ENCODE data around the gene TMEM192.
"Not testable (repeated sequence)": the region's sequence is repeated elsewhere in the genome, so short reads cannot be mapped to it uniquely, and the experiment has no call there.

Gene TMEM192

DNA sequence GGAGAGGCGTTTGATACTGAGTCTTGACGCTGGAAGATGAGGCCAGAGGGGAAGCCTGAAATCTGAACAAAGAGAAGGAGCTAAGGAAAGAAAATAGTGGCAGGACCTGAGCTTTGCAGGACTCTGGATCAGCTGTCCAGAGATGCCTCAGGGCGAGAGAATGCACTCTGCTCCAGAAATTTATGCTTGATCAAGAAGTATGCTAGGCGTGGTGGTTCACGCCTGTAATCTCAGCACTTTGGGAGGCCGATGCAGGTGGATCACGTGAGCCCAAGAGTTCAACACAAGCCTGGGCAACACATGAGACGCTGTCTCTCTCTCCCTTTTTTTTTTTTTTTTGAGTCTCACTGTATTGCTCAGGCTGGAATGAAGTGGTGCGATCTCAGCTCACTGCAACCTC lies 57.1 kb downstream of the TMEM192 start:
- no peak overlapping the region for H3K9ac ChIP-seq (ENCODE audit: low read length)
- H3K4me3 ChIP-seq (ENCODE audit: low read depth, low read length): no peak overlapping the region
- H3K36me3 ChIP-seq (ENCODE audit: control insufficient read depth, insufficient read depth, low read length): no peaks in the 10 kb centered on the region
- no peaks in the 10 kb centered on the region for H3K9me3 ChIP-seq (ENCODE audit: control insufficient read depth, insufficient read depth, low read depth, low read length)
- peaks cover 5% of the 10 kb centered on the region; the same call in 1 of the 2 replicates for H3K4me1 ChIP-seq (ENCODE audit: control insufficient read depth, insufficient read depth, low read length)
- no peaks in the 10 kb centered on the region for H3K27me3 ChIP-seq (ENCODE audit: control insufficient read depth, insufficient read depth, low read length)
- no peak overlapping the region for H3K27ac ChIP-seq (ENCODE audit: low read depth, low read length)

DNA sequence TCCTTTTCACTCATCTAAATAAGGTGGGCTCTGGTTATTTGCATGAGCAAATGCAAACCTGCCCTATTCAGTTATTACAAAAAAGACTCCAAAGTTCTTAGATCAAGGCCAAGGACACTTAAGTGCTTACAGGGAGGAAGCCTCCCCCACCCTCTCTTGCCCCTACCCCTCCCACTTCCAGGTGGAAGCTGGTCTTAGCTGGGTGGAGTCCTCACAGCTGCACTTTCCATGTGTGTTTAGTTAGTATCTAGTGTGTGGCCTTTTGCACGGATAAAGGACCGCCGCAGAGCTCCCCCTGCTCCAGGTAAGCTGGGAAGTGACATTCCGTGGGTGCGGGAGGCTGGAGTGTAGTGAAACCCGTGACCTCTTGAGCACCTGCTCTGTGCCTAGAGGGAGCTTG lies 59.0 kb downstream of the TMEM192 start, which contains the start of gene TRIM75:
TRIM75 (plus strand) TSS at position 222 of the 400 bp plus-strand sequence. CDS start 5,282 bp downstream, outside the sequence.
- peaks cover 5% of the 10 kb centered on the region; the same call in 1 of the 2 replicates for H3K4me1 ChIP-seq (ENCODE audit: control insufficient read depth, insufficient read depth, low read length)
- H3K27me3 ChIP-seq (ENCODE audit: control insufficient read depth, insufficient read depth, low read length): no peaks in the 10 kb centered on the region
- no peak within 1 kb of the TSS for H3K4me3 ChIP-seq (ENCODE audit: low read depth, low read length)
- no peak within 1 kb of the TSS for H3K9ac ChIP-seq (ENCODE audit: low read length)
- H3K9me3 ChIP-seq (ENCODE audit: control insufficient read depth, insufficient read depth, low read depth, low read length): no peaks in the 10 kb centered on the region
- no peak within 1 kb of the TSS for H3K27ac ChIP-seq (ENCODE audit: low read depth, low read length)
- H3K36me3 ChIP-seq (ENCODE audit: control insufficient read depth, insufficient read depth, low read length): no peaks in the 10 kb centered on the region

DNA sequence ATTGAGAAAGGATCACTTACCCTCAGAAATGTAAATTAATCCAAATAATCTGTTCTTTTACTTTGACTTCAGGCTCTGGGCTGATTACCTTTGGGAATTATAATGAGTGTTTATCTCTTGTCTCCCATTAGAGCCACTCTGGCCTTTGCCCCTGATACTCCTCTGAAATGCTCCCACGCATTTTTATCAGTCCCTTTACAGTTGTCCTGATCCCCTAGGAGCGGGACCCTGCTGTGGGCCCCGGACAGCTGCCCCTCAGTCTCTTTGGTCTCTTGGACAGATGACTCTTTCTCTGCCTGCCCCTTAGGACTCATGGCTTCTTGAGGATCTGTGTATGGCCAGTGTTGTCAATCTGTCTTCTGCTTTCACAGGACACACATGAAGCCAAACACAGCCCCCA lies 60.0 kb downstream of the TMEM192 start:
- Histone ChIP-seq H3K4me3 (ENCODE audit: low read depth, low read length) (no peak overlapping the region), H3K9me3 (ENCODE audit: control insufficient read depth, insufficient read depth, low read depth, low read length) (no peaks in the 10 kb centered on the region), H3K4me1 (ENCODE audit: control insufficient read depth, insufficient read depth, low read length) (peaks cover 15% of the 10 kb centered on the region; the same call in 1 of the 2 replicates), H3K27ac (ENCODE audit: low read depth, low read length) (no peak overlapping the region), H3K9ac (ENCODE audit: low read length) (no peak overlapping the region), H3K36me3 (ENCODE audit: control insufficient read depth, insufficient read depth, low read length) (no peaks in the 10 kb centered on the region), H3K27me3 (ENCODE audit: control insufficient read depth, insufficient read depth, low read length) (no peaks in the 10 kb centered on the region)

DNA sequence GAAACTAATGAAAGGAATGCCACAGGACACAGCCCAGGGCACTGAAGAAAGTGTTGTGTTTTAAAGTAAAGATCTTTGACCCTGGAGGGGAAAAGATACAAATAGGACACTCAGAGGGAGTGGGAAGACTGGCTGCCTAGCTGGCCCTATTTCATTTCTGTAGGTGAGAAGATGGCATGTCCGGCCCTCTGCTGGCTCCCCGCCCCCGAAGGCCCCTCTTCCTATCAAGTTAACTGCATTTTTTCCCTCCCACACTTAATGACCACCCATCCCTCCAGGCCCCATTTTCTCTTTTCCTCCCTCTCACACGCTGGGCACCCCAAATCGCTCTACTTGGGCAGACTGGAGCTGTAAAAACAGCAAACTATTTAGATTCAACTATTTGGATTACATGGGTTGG lies 64.5 kb downstream of the TMEM192 start:
- Histone ChIP-seq H3K9ac (ENCODE audit: low read length) (no peak overlapping the region), H3K27me3 (ENCODE audit: control insufficient read depth, insufficient read depth, low read length) (no peaks in the 10 kb centered on the region), H3K36me3 (ENCODE audit: control insufficient read depth, insufficient read depth, low read length) (no peaks in the 10 kb centered on the region), H3K4me1 (ENCODE audit: control insufficient read depth, insufficient read depth, low read length) (peaks cover 15% of the 10 kb centered on the region; the same call in 1 of the 2 replicates), H3K4me3 (ENCODE audit: low read depth, low read length) (no peak overlapping the region), H3K27ac (ENCODE audit: low read depth, low read length) (no peak overlapping the region), H3K9me3 (ENCODE audit: control insufficient read depth, insufficient read depth, low read depth, low read length) (no peaks in the 10 kb centered on the region)

DNA sequence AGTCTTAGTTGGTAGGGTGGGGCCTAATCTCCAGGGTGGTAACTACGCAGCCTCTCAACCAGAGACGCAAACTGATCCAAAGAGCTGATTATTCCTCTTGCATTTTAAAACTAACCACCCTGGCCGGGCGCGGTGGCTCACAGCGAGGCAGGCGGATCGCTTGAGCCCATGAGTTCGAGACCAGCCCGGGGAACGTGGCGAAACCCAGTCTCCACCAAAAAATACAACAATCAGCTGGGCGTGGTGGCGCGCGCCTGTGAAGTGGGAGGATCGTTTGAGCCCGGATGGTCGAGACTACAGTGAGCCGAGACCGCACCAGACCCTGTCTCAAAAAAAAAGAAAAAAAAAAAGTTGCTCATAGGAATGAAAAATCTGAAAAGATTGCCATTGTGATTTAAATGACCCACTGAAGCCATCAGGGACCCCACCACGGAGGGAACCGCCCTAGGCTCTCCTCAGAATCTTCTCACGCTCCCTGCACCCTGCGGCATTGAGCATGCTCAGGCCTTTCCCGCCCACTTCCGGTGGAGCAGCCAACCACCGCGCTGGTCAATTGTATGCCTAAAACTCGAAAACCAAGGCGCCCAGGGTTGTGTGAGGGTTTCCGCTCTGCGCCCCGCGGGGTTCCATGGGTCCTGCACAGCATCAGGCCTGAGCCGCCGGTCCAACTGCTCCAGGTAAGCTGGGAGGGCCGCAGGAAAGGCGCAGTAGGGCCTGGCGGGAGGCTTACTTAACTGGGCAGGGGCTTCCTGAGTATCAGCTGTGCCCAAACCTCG lies 81.0 kb downstream of the TMEM192 start, which contains the start of gene TRIM60:
TRIM60 (plus strand) TSS at position 564 of the 776 bp plus-strand sequence. CDS start 8,074 bp downstream, outside the sequence.
- H3K9ac ChIP-seq (ENCODE audit: low read length): no peak within 1 kb of the TSS
- H3K36me3 ChIP-seq (ENCODE audit: control insufficient read depth, insufficient read depth, low read length): no peaks in the 10 kb centered on the region
- H3K27ac ChIP-seq (ENCODE audit: low read depth, low read length): no peak within 1 kb of the TSS
- no peaks in the 10 kb centered on the region for H3K27me3 ChIP-seq (ENCODE audit: control insufficient read depth, insufficient read depth, low read length)
- no peak within 1 kb of the TSS for H3K4me3 ChIP-seq (ENCODE audit: low read depth, low read length)
- H3K4me1 ChIP-seq (ENCODE audit: control insufficient read depth, insufficient read depth, low read length): no peaks in the 10 kb centered on the region
- H3K9me3 ChIP-seq (ENCODE audit: control insufficient read depth, insufficient read depth, low read depth, low read length): no peaks in the 10 kb centered on the region

DNA sequence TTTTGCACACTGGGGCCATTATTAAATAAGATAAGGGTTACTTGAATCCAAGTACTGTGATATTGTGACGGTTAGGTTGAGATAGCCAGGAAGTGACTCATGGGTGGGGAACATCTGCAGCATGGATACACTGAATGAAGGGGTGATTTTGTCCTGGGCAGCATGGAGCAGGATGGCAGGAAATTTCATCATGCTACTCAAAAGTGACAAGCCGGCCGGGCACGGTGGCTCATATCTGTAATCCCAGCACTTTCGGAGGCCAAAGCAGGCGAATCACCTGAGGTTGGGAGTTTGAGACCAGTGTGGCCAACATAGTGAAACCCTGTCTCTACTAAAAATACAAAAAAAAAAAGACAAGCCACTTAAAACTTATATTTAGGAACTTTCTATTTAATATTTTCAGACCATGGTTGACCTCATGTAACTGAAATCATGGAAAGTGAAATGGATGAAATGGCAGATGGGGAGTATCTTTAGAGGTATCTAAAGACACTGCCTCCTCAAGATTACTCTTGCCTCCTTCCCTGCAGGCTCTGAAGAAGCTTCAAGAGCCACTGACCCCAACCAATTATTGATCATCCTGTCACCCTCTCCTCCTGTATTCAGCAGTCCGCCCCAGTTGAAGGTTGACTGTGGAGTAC lies 84.8 kb downstream of the TMEM192 start:
- no peak overlapping the region for H3K27ac ChIP-seq (ENCODE audit: low read depth, low read length)
- H3K27me3 ChIP-seq (ENCODE audit: control insufficient read depth, insufficient read depth, low read length): no peaks in the 10 kb centered on the region
- no peak overlapping the region for H3K4me3 ChIP-seq (ENCODE audit: low read depth, low read length)
- no peaks in the 10 kb centered on the region for H3K9me3 ChIP-seq (ENCODE audit: control insufficient read depth, insufficient read depth, low read depth, low read length)
- H3K36me3 ChIP-seq (ENCODE audit: control insufficient read depth, insufficient read depth, low read length): no peaks in the 10 kb centered on the region
- no peaks in the 10 kb centered on the region for H3K4me1 ChIP-seq (ENCODE audit: control insufficient read depth, insufficient read depth, low read length)
- H3K9ac ChIP-seq (ENCODE audit: low read length): no peak overlapping the region

DNA sequence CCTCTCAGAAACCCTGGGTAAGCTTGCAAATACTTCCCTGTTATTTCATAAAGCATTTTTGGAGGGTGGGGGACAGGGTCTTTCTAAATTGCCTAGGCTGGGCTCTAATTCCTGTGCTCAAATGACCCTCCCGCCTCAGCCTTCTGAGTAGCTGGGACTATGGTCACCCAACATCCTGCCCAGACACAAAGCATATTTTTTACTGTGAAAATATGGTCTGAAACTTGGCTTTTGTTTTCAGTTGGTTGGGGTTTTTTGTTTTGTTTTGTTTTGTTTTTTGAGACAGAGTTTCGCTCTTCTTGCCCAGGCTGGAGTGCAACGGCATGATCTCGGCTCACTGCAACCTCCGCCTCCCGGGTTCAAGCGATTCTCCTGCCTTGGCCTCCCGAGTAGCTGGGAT lies 86.9 kb downstream of the TMEM192 start:
- not testable (repeated sequence) for H3K27me3 ChIP-seq (ENCODE audit: control insufficient read depth, insufficient read depth, low read length); H3K4me1 ChIP-seq (ENCODE audit: control insufficient read depth, insufficient read depth, low read length); H3K36me3 ChIP-seq (ENCODE audit: control insufficient read depth, insufficient read depth, low read length); H3K9ac ChIP-seq (ENCODE audit: low read length); H3K27ac ChIP-seq (ENCODE audit: low read depth, low read length); H3K4me3 ChIP-seq (ENCODE audit: low read depth, low read length); H3K9me3 ChIP-seq (ENCODE audit: control insufficient read depth, insufficient read depth, low read depth, low read length)
